NB4 (cell line): ENCODE data around the gene GARIN5A.

Source experiments
- POLR2A ChIP-seq: IDR thresholded peaks from 2 replicates; pipeline ENCODE4 v1.6.1; 2011; ENCODE audit warnings: mild to moderate bottlenecking; ENCODE audit not compliant: insufficient read length; ENCODE audit errors: extremely low read depth
- TF ChIP-seq, protein P1 (sequence below): IDR thresholded peaks from one replicate; pipeline ENCODE4 v1.5.1; 2012; ENCODE audit warnings: low read depth, low read length

DNA sequence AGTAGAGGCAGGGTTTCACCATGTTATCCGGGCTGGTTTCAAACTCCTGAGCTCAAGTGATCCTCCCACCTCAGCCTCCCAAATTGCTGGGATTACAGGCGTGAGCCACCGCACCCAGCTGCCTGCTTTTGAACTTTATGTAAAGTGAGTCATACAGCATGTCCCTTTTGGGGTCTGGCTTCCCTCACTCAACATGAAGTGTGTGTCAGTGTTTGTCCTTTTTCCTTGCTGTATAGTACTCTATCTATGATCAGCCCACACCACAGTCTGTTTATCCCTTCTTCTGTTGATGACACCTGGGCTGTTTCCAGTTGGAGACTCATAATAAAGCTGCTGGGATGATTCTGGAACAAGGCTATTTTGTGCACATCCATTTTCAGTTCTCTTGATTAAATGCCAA, 55.8 kb downstream of the GARIN5A start:
- TF ChIP-seq, protein P1, sequence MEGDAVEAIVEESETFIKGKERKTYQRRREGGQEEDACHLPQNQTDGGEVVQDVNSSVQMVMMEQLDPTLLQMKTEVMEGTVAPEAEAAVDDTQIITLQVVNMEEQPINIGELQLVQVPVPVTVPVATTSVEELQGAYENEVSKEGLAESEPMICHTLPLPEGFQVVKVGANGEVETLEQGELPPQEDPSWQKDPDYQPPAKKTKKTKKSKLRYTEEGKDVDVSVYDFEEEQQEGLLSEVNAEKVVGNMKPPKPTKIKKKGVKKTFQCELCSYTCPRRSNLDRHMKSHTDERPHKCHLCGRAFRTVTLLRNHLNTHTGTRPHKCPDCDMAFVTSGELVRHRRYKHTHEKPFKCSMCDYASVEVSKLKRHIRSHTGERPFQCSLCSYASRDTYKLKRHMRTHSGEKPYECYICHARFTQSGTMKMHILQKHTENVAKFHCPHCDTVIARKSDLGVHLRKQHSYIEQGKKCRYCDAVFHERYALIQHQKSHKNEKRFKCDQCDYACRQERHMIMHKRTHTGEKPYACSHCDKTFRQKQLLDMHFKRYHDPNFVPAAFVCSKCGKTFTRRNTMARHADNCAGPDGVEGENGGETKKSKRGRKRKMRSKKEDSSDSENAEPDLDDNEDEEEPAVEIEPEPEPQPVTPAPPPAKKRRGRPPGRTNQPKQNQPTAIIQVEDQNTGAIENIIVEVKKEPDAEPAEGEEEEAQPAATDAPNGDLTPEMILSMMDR: no peak
- no peak for TF ChIP-seq POLR2A
